Middle frontal gyrus (tissue), 1 donor: ENCODE results near the gene CCDC63.

Experiments used
- DNase-seq: peaks from one replicate; pipeline ENCODE4 v3.0.0-alpha.2; 2015; ENCODE audit warnings: low spot score; ENCODE audit errors: extremely low spot score

The CCDC63 gene

DNA sequence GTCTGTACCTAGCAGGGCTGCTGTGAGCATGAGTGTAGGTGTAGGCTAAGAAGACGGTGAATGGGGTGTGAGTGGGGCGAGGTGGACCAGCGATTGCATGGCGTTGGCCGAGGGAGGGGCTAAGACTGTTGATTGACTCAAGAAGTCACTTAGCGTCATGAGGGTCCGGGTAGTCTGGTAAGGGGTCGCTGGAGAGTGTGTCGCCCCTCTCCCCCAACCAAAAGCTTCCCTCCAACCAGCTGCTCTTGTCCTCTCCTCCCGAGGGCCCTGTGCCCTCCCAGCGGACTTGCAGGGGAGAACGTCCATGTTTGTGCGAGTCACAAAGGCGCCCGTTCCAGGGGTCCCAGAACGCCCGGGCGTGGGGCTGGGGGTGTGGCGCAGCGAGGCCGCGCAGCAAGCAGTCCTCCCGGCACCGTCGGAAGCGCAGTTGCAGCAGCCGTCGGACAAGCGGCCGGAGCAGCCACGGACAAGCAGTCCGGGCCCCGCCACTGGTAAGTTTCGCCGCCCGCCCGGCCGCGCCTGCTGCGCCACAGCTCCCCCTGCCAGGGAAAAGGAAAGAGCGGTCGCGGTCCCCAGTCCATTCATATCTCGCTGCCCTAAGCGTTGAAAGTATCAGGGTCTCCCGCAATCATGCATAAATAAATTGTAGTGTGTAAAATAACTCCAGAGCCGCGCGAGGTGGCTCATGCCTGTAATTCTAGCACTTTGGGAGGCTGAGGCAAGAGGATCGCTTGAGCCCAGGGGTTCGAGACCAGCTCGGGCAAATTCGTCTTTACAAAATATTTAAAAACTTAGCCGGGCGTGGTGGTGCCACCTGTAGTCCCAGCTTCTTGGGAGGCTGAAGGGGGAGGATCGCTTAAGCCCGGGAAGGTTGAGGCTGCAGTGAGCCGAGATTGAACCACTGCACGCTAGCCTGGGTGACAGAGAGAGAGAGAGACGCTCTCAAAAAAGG lies at the start of gene CCDC63:
TSS of gene CCDC63 (plus strand) at position 373 of the 952 bp plus-strand sequence. CDS start 5,968 bp downstream, outside the sequence.
- DNase-seq: no peak

GRCh38 chr12:110798461-110798860 lies 48.3 kb upstream of the CCDC63 start:
- DNase-seq: no peak

DNA sequence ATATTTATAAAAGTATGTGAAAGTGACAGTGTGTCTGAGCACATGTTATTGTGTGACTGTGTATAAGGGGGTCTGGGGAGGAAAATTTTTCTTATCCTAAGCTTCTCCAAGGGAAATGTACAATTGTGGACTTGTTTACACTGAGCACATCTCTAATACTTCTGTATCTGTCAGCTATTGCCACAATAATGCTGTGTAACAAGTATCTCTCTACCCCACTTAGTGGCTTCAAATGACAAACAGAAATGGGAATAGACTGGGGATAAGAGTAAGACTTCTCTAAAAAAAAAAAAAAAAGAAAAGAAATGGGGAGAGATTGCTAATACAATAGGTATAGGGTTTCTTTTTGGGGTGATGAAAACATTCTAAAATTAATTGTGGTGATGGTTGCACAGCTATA lies 44.3 kb upstream of the CCDC63 start:
- DNase-seq: no peak

DNA sequence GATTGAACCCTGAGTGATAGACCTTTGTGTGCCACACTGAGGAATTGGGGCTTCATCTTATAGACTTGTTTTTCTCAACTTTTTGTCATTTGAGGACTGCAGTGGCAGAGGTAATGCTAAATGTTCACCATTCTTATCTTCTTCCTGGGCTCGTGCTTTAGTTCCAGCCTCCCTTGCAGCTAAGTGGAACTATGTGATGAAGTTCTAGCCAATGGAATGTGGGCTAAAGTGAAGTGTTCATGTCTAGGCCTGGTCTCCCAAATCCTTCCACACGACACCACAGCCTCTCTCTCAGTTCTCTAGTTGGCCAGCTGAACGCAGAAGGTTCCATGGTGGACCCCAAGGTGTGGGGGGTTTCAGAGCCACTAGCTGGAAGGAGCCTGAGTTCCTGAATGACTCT lies 42.4 kb upstream of the CCDC63 start:
- DNase-seq: no peak

- DNase-seq: no peak
Observed at GRCh38 chr12:110807640-110808039, 39.1 kb upstream of the CCDC63 start.

DNA sequence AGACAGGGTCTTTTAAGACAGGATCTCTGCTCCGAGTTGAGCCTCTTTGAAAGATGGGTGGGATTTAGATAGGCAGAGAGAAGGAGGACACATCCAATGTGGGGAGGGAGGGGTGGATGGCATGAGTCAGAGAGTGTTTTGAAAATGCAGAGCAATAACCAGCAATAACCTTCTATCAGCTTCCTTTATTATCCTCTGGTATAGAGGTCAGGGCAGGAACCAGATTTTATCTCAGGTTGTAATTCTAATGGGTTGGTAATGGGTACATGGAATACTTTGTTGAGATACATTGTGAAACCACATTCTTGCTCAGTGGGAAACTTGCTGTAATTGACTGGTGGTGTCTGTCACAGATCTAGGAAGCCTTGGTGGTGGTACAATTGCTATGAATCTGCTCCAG lies 37.6 kb upstream of the CCDC63 start:
- no peak for DNase-seq

DNA sequence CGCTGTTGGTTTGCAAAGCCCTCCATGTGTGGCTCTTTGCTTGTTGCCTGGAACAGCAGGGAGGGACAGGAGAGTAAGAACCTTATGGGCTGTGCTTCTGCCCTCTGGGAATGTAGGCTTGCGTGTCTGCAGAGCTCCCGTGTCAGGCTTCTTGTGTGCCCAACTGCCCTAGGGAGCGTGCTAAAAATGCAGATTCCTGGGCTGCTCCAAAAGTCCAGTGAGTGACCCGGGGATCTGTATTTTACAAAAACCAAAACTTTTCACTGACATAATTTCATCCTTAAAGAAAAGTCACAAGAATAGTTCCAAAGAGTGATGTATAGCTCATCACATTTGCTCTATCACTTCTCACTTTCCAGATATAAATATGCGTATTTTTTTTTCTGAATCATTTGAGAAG lies 34.8 kb upstream of the CCDC63 start:
- no peak for DNase-seq

- DNase-seq: no peak
Observed at GRCh38 chr12:110813285-110813684, 33.5 kb upstream of the CCDC63 start.

DNA sequence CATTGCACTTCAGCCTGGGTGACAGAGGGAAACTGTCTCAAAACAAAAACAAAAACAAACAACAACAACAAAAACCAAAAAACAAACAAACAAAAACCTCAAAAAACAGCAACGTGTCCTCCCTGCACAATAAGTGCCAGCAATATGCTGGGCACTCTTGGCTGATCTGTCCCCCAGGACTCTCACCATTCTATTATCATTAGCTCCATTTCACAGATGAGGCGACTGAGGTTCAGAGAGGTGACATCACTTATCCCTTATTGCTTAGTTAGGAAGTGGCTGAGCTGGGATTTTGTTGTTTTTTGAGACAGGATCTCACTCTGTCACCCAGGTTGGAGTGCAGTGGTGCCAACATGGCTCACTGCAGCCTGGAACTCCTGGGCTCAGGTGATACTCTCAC lies 33.0 kb upstream of the CCDC63 start:
- DNase-seq: no peak

- no peak for DNase-seq
Observed at GRCh38 chr12:110816248-110816647, 30.5 kb upstream of the CCDC63 start.

DNA sequence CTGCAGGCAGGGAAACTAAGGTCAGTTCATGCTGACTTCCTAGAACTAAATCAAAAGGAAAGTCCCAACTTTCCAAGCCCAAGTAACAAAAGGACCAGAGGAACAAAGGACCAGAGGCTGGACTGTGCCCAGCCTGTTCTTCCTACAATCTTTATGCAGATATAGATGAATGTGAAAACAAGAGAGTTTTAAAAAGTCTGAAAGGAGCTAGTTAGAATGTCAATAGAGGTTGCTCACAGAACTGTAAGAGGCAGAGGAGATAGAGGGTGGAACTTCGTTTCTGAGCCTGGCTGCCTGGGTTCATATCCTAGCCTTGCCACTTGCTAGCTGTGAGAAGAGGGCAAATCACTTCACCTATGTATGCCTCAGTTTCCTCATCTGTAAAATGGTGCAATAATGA lies 30.0 kb upstream of the CCDC63 start:
- DNase-seq: no peak

DNA sequence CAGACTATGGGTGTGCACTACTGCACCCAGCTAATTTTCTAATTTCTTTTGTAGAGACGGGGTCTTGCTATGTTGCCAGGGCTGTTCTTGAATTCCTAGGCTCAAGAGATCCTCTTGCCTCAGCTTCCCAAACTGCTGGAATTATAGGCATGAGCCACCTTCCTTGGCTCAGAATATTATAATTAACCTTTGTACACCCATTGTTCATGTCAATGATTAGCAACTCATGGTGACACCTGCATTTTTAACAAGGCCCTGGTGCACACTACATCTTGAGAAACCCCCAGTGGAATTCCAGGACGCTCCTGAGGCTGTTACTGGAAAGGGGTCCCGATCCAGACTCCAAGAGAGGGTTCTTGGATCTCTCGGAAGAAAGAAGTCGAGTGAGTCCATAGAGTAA lies 28.3 kb upstream of the CCDC63 start:
- no peak for DNase-seq

- no peak for DNase-seq
Observed at GRCh38 chr12:110819150-110819549, 27.6 kb upstream of the CCDC63 start.

DNA sequence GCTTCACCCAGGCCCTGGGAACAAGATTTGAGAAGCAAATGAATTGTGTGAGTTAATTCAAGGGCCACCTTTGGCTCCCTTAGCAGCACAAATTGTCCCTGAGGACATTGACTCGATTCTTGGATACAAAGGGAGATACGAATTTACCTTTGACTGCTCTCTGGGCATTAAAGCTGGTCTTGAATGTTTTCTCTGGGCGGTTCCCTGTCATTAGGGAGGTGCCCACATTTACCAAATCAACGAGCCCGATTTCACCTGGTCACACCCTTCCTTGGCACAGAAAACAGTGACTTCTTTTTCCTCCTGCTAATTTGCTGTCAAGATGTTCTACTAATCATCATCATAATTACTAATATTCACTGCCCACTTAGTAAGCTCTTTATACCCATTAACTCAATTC lies 27.1 kb upstream of the CCDC63 start:
- DNase-seq: no peak

- DNase-seq: no peak
Observed at GRCh38 chr12:110821917-110822316, 24.9 kb upstream of the CCDC63 start.

GRCh38 chr12:110822821-110823415 lies 23.9 kb upstream of the CCDC63 start:
- no peak for DNase-seq

DNA sequence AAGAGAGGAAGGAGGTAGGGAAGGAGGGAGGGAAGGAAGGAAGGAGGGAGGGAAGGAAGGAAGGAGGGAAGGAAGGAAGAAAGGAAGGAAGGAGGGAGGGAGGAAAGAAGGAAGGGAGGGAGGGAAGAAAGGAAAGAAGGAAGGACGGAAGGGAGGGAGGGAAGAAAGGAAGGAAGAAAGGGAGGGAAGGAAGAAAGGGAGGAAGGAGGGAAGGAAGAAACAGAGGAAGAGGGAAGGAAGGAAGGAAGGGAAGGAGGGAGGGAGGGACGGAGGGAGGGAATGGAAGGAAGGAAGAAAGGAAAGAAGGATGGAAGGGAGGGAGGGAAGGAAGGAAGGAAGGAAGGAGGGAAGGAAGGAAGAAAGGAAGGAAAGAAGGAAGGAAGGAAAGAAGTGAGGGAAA lies 22.4 kb upstream of the CCDC63 start:
- no peak for DNase-seq

GRCh38 chr12:110825530-110825929 lies 21.3 kb upstream of the CCDC63 start:
- no peak for DNase-seq

DNA sequence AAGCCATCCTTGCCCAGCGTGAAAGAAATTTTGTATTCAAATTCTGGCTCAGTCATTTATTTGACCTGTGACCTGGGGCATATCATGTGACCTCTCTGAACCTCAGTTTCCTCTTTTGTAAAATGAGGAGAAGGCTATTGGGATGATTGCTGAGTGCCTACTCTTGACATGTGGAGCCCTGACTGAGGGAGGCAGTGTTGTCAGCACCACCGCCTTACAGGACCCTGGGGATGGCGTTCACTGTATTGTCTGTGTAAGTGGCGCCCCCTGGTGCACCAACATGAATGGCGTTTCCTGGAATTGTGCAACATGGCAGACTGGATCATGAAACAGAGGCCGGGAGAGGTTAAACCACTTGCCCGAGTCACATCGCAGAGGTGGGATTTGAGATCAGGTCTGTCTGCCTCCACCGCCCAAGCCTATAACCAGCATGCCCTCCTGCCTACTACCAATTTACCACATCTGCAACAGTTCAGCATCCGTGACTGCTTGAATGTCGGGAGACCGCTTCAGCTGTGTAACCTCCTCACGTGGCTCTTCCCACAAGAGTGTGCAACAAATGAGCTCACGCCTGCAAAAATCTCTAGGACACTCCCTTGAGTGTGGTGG lies 20.1 kb upstream of the CCDC63 start:
- peak; percentile 50 for DNase-seq

GRCh38 chr12:110829308-110829707 lies 17.5 kb upstream of the CCDC63 start:
- no peak for DNase-seq

GRCh38 chr12:110836291-110836690 lies 10.5 kb upstream of the CCDC63 start:
- no peak for DNase-seq

DNA sequence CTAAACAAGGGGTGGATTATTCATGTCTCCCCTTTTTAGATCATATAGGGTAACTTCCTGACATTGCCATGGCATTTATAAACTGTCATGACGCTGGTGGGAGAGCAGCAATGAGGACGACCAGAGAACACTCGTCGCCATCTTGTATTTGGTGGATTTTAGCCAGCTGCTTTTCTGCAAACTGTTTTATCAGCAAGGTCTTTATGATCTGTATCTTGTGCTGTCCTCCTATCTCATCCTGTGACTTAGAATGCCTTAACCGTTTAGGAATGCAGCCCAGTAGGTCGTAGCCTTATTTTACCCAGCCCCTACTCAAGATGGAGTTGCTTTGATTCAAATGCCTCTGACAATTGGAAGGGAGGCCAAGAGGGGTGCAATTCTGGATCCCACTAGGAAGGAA lies 5.8 kb upstream of the CCDC63 start:
- DNase-seq: no peak
